Hepatic stellate cell (primary cell): ENCODE data around the gene MBOAT1.
"Not testable (repeated sequence)": the region's sequence is repeated elsewhere in the genome, so short reads cannot be mapped to it uniquely, and the experiment has no call there.

Experiments
- DNase-seq: peaks from one replicate; pipeline ENCODE4 v3.0.0; 2011; ENCODE audit warnings: low spot score

The MBOAT1 gene

GRCh38 chr6:20172842-20173456 lies 39.3 kb downstream of the MBOAT1 start:
- DNase-seq: no peak

GRCh38 chr6:20170455-20171148 lies 41.7 kb downstream of the MBOAT1 start:
- DNase-seq: no peak

GRCh38 chr6:20169786-20170185 lies 42.5 kb downstream of the MBOAT1 start:
- no peak for DNase-seq

GRCh38 chr6:20169119-20169557 lies 43.1 kb downstream of the MBOAT1 start:
- no peak for DNase-seq

- no peak for DNase-seq
Observed at GRCh38 chr6:20168690-20169089, 43.6 kb downstream of the MBOAT1 start.

- no peak for DNase-seq
Observed at GRCh38 chr6:20167601-20168000, 44.7 kb downstream of the MBOAT1 start.

- no peak for DNase-seq
Observed at GRCh38 chr6:20166210-20166609, 46.1 kb downstream of the MBOAT1 start.

GRCh38 chr6:20162515-20162914 lies 49.8 kb downstream of the MBOAT1 start:
- DNase-seq: no peak

GRCh38 chr6:20160541-20161283 lies 51.6 kb downstream of the MBOAT1 start:
- no peak for DNase-seq

GRCh38 chr6:20159781-20160540 lies 52.3 kb downstream of the MBOAT1 start:
- peak; percentile 10 for DNase-seq

GRCh38 chr6:20159098-20159497 lies 53.2 kb downstream of the MBOAT1 start:
- DNase-seq: no peak

GRCh38 chr6:20158676-20159075 lies 53.6 kb downstream of the MBOAT1 start:
- DNase-seq: no peak

- no peak for DNase-seq
Observed at GRCh38 chr6:20156824-20157223, 55.4 kb downstream of the MBOAT1 start.

- no peak for DNase-seq
Observed at GRCh38 chr6:20154753-20155152, 57.5 kb downstream of the MBOAT1 start.

GRCh38 chr6:20153194-20153593 lies 59.1 kb downstream of the MBOAT1 start:
- no peak for DNase-seq

- no peak for DNase-seq
Observed at GRCh38 chr6:20148433-20148832, 63.8 kb downstream of the MBOAT1 start.

GRCh38 chr6:20147469-20147868 lies 64.8 kb downstream of the MBOAT1 start:
- no peak for DNase-seq

- not testable (repeated sequence) for DNase-seq
Observed at GRCh38 chr6:20146831-20147230, 65.4 kb downstream of the MBOAT1 start.

GRCh38 chr6:20146291-20146690 lies 66.0 kb downstream of the MBOAT1 start:
- DNase-seq: no peak

- no peak for DNase-seq
Observed at GRCh38 chr6:20142866-20143265, 69.4 kb downstream of the MBOAT1 start.

- no peak for DNase-seq
Observed at GRCh38 chr6:20141931-20142330, 70.3 kb downstream of the MBOAT1 start.
